H9 (cell line): ENCODE measurements around the gene FBN2. TPM values are rescaled to one million over a fixed set of nuclear protein-coding genes. Genes with fewer than 3 reads are reported as not detected.

Experiments used
- DNase-seq: peaks from one replicate; pipeline ENCODE4 v3.0.0-alpha.2; 2017
- H2AFZ ChIP-seq: one replicate; pipeline ENCODE4 v1.6.1; 2013; ENCODE audit warnings: mild to moderate bottlenecking, low read length, control low read depth, moderate library complexity
- H2AK5ac ChIP-seq: 2 replicates; pipeline ENCODE4 v1.6.1; 2013; ENCODE audit warnings: low read length, control low read depth, mixed read lengths; ENCODE audit not compliant: insufficient read length
- H2BK120ac ChIP-seq: one replicate; pipeline ENCODE4 v1.6.1; 2013; ENCODE audit warnings: low read depth, mild to moderate bottlenecking, low read length, control low read depth, inconsistent platforms; ENCODE audit not compliant: poor library complexity, severe bottlenecking
- H2BK12ac ChIP-seq: 2 replicates; pipeline ENCODE4 v1.6.1; 2013; ENCODE audit warnings: low read length, control low read depth, mixed read lengths, low read depth; ENCODE audit not compliant: insufficient read length
- H2BK15ac ChIP-seq: 2 replicates; pipeline ENCODE4 v1.6.1; 2013; ENCODE audit warnings: low read depth, low read length, control low read depth
- H2BK20ac ChIP-seq: one replicate; pipeline ENCODE4 v1.6.1; 2013; ENCODE audit warnings: low read depth, mild to moderate bottlenecking, low read length, control low read depth, inconsistent platforms; ENCODE audit not compliant: poor library complexity, severe bottlenecking
- H2BK5ac ChIP-seq: 2 replicates; pipeline ENCODE4 v1.6.1; 2013; ENCODE audit warnings: low read length, control low read depth, mixed read lengths; ENCODE audit not compliant: insufficient read length
- H3K14ac ChIP-seq: 2 replicates; pipeline ENCODE4 v1.6.1; 2013; ENCODE audit warnings: low read length, control low read depth; ENCODE audit not compliant: insufficient read depth
- H3K18ac ChIP-seq: 2 replicates; pipeline ENCODE4 v1.6.1; 2013; ENCODE audit warnings: low read depth, mild to moderate bottlenecking, mixed read lengths, low read length, control low read depth; ENCODE audit not compliant: insufficient read length
- H3K23ac ChIP-seq: 2 replicates; pipeline ENCODE4 v1.6.1; 2013; ENCODE audit warnings: low read length, control low read depth, mixed read lengths, low read depth; ENCODE audit not compliant: insufficient read length
- H3K23me2 ChIP-seq: 2 replicates; pipeline ENCODE4 v1.6.1; 2013; ENCODE audit warnings: low read depth, mild to moderate bottlenecking, mixed read lengths, low read length, control low read depth; ENCODE audit not compliant: insufficient read length, poor library complexity, severe bottlenecking
- H3K27ac ChIP-seq: 2 replicates; pipeline ENCODE4 v1.5.1; 2013; ENCODE audit warnings: low read length, control low read depth, mixed read lengths, low read depth; ENCODE audit not compliant: insufficient read length
- H3K27me3 ChIP-seq: 2 replicates; pipeline ENCODE4 v1.6.1; 2013; ENCODE audit warnings: low read length, control low read depth, inconsistent platforms; ENCODE audit not compliant: insufficient read depth
- H3K4ac ChIP-seq: 2 replicates; pipeline ENCODE4 v1.6.1; 2013; ENCODE audit warnings: low read depth, mild to moderate bottlenecking, control low read depth, inconsistent platforms, low read length, moderate library complexity
- H3K4me1 ChIP-seq: 2 replicates; pipeline ENCODE4 v1.6.1; 2013; ENCODE audit warnings: low read length, control low read depth, inconsistent platforms; ENCODE audit not compliant: insufficient read depth
- H3K4me2 ChIP-seq: 2 replicates; pipeline ENCODE4 v1.6.1; 2013; ENCODE audit warnings: low read length, control low read depth, mixed read lengths; ENCODE audit not compliant: insufficient read length, insufficient read depth
- H3K56ac ChIP-seq: 2 replicates; pipeline ENCODE4 v1.6.1; 2013; ENCODE audit warnings: low read depth, mild to moderate bottlenecking, mixed read lengths, low read length, control low read depth; ENCODE audit not compliant: insufficient read length
- H3K79me1 ChIP-seq: 2 replicates; pipeline ENCODE4 v1.6.1; 2013; ENCODE audit warnings: low read depth, mild to moderate bottlenecking, moderate library complexity, low read length, control low read depth, inconsistent platforms; ENCODE audit not compliant: insufficient read depth, poor library complexity, severe bottlenecking
- H3K79me2 ChIP-seq: 2 replicates; pipeline ENCODE4 v1.6.1; 2013; ENCODE audit warnings: low read length, control low read depth, inconsistent platforms; ENCODE audit not compliant: insufficient read depth
- H3K9ac ChIP-seq: 2 replicates; pipeline ENCODE4 v1.6.1; 2013; ENCODE audit warnings: low read length, control low read depth, mixed read lengths; ENCODE audit not compliant: insufficient read length; ENCODE audit errors: extremely low read depth
- H3K9me3 ChIP-seq: one replicate; pipeline ENCODE4 v1.6.1; 2013; ENCODE audit warnings: low read depth, low read length, inconsistent platforms; ENCODE audit not compliant: control insufficient read depth
- H3T11ph ChIP-seq: one replicate; pipeline ENCODE4 v1.6.1; 2013; ENCODE audit warnings: mild to moderate bottlenecking, low read length, control low read depth, inconsistent platforms
- H4K20me1 ChIP-seq: one replicate; pipeline ENCODE4 v1.6.1; 2013; ENCODE audit not compliant: control insufficient read depth, insufficient read length, insufficient read depth
- H4K5ac ChIP-seq: 2 replicates; pipeline ENCODE4 v1.6.1; 2013; ENCODE audit warnings: low read depth, mild to moderate bottlenecking, mixed read lengths, low read length, control low read depth; ENCODE audit not compliant: insufficient read length
- H4K8ac ChIP-seq: replicated peaks from 2 replicates; pipeline ENCODE4 v1.6.1; 2013; ENCODE audit warnings: low read length, control low read depth, mixed read lengths, low read depth; ENCODE audit not compliant: insufficient read length
- H4K91ac ChIP-seq: 2 replicates; pipeline ENCODE4 v1.6.1; 2013; ENCODE audit warnings: low read depth, mild to moderate bottlenecking, moderate library complexity, mixed read lengths, low read length, control low read depth; ENCODE audit not compliant: insufficient read length
- H3K27ac Mint-ChIP-seq, 3 experiments: 2 replicates in 2 of 3; 3 replicates in 1 of 3; pipeline ENCODE4 v1.8.0; 2020 to 2021; ENCODE audit warnings: mixed read lengths in 3 of 3, mild to moderate bottlenecking in 1 of 3, moderate library complexity in 1 of 3
- H3K27me3 Mint-ChIP-seq: 2 replicates; pipeline ENCODE4 v1.8.0; 2021; ENCODE audit warnings: low read depth, mild to moderate bottlenecking, moderate library complexity, mixed read lengths
- H3K36me3 Mint-ChIP-seq, 3 experiments: 2 replicates in 2 of 3; 3 replicates in 1 of 3; pipeline ENCODE4 v1.8.0; 2020 to 2021; ENCODE audit warnings: low read depth in 3 of 3, mixed read lengths in 3 of 3; ENCODE audit not compliant: insufficient read depth in 1 of 3
- H3K4me1 Mint-ChIP-seq, 2 experiments: 2 replicates each; pipeline ENCODE4 v1.8.0; 2020; ENCODE audit warnings: mixed read lengths in 2 of 2
- H3K4me3 Mint-ChIP-seq, 2 experiments: 2 replicates in 1 of 2; 3 replicates in 1 of 2; pipeline ENCODE4 v1.8.0; 2020 to 2021; ENCODE audit warnings: mild to moderate bottlenecking in 2 of 2, mixed read lengths in 2 of 2, moderate library complexity in 1 of 2
- H3K9me3 Mint-ChIP-seq, 2 experiments: 2 replicates in 1 of 2; 3 replicates in 1 of 2; pipeline ENCODE4 v1.8.0; 2020; ENCODE audit warnings: mild to moderate bottlenecking in 2 of 2, mixed read lengths in 2 of 2, moderate library complexity in 1 of 2
- CTCF ChIP-seq: fragments of 200-600 bp; sonication (generic); conservative IDR thresholded peaks from 3 replicates; pipeline ENCODE4 v1.8.0; 2021; ENCODE audit warnings: antibody characterized with exemption, mild to moderate bottlenecking
- WGBS: extraction: QIAGEN DNeasy Blood & Tissue Kit; methylation state at CpG from one replicate; pipeline ENCODE4 v1.1.7; 2013; ENCODE audit warnings: missing lambda C conversion rate, low lambda C conversion rate, mixed read lengths; ENCODE audit not compliant: insufficient read length; ENCODE audit errors: extremely low coverage; 5-methylcytosine and 5-hydroxymethylcytosine counted together
- total RNA-seq: library from RNA; stranded (reverse); gene quantifications from 2 replicates; pipeline ENCODE4 v1.2.1, GENCODE V29; 2021

FBN2 gene
- total RNA-seq, 1 experiment from 2014 or later, result 8.3 TPM

- Histone ChIP-seq H3K9ac (no peak overlapping the region), H4K20me1 (no peaks in the 10 kb centered on the region), H3K79me2 (no peaks in the 10 kb centered on the region), H3T11ph (no peak overlapping the region), H3K27me3 (no peaks in the 10 kb centered on the region), H3K23ac (no peak overlapping the region), H2AK5ac (no peak overlapping the region), H2BK20ac (no peak overlapping the region), H4K5ac (no peak overlapping the region), H3K18ac (no peak overlapping the region), H2BK15ac (no peak overlapping the region), H2BK120ac (no peak overlapping the region), H3K79me1 (no peaks in the 10 kb centered on the region), H3K4ac (no peak overlapping the region), H3K4me1 (no peaks in the 10 kb centered on the region), H3K9me3 (no peaks in the 10 kb centered on the region), H3K23me2 (no peaks in the 10 kb centered on the region), H2BK12ac (no peak overlapping the region), H3K4me2 (no peak overlapping the region), H4K91ac (no peak overlapping the region), H4K8ac (no peak overlapping the region), H3K56ac (no peak overlapping the region), H2AFZ (no peak overlapping the region), H2BK5ac (no peak overlapping the region), H3K27ac (no peak overlapping the region), H3K14ac (no peak overlapping the region)
- H3K4me1 Mint-ChIP-seq, result no peaks in the 10 kb centered on the region
- H3K36me3 Mint-ChIP-seq, result no peaks in the 10 kb centered on the region; a peak in 1 of 7 replicates
- H3K4me3 Mint-ChIP-seq, result no peak overlapping the region
- H3K27me3 Mint-ChIP-seq, result no peaks in the 10 kb centered on the region
- WGBS, result no CpG with 5 or more reads among the region's 2 CpGs
- H3K27ac Mint-ChIP-seq, result no peak overlapping the region
- no peak for TF ChIP-seq CTCF
- no peaks in the 10 kb centered on the region for H3K9me3 Mint-ChIP-seq
- no peak for DNase-seq
Observed at GRCh38 chr5:128587275-128587674, 49.2 kb upstream of the FBN2 start.
